SH-SY5Y (cell line): ENCODE measurements around the gene DYNC2LI1.

Experiments used
- GATA2 ChIP-seq: IDR thresholded peaks from 2 replicates; pipeline ENCODE4 v1.6.1; 2011; ENCODE audit warnings: mild to moderate bottlenecking, low read depth, low read length
- GATA3 ChIP-seq: IDR thresholded peaks from 2 replicates; pipeline ENCODE4 v1.6.1; 2011; ENCODE audit warnings: low read depth, mild to moderate bottlenecking, low read length, moderate library complexity

Gene DYNC2LI1

DNA sequence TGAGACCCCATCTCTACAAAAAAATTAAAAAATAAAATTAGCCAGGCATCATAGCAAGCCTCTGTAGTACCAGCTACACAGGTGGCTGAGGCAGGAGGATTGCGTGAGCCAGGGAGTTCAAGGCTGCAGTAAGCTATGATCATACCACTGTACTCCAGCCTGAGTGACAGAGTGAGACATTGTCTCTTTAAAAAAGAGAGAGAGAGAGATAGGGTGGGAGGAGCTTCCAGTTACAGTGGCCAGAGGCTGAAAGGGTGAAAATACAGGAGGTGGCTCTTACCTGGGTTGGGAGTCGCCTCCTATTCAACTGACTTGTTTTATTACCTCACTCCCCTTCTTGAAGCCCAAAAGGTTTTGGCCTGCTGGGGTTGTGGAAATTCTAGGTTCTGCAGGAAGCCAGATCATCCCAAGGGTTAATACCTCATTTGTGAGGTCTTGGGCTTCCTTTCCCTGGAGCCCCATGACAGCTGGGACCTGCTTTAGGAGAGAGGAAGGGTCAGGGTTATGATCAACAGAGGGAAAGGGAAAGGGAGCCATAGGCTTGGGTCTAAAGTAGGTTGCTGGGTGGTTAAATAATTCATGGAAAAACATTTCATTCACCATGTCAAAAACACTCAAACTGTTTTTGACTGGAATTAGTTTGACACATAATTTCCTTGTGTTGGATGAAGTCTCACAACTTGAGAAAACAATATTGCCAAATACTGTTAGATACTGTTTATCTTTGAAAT, 17.4 kb downstream of the DYNC2LI1 start:
- TF ChIP-seq GATA2: no peak
- no peak for TF ChIP-seq GATA3

DNA sequence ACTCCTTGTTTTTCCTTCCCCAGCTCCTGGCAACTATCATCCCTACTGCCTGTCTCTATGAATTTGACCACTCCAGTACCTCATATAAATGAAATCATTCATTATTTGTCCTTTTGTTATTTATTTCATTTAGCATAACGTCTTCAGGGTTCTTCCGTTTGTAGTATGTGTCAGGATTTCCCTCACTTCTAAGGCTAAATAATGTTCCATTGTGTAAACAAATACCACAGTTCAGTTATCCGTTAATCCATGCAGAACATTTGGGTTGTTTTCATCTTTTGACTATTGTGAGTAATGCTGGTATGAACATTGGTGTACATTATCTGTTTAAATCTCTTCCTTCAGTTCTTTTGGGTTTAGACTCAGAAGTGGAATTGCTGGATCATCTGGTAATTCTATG, 18.8 kb downstream of the DYNC2LI1 start:
- TF ChIP-seq GATA2 (no peak), GATA3 (no peak)

DNA sequence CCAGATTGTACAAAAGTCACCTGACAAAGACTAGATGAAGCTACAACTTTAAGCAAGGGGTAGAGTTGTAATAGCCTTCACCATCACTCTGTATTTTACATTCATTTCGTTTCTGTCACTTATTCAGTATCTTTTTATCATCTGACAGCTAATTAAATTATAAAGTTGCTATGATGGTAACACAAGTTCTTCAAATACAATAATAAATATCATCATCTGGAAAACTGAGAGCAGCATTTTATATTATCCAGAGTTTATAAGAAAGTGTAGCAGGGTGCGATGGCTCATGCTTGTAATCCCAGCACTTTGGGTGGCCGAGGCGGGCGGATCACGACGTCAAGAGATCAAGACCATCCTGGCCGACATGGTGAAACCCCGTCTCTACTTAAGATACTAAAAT, 21.1 kb downstream of the DYNC2LI1 start:
- TF ChIP-seq GATA2: no peak
- no peak for TF ChIP-seq GATA3

DNA sequence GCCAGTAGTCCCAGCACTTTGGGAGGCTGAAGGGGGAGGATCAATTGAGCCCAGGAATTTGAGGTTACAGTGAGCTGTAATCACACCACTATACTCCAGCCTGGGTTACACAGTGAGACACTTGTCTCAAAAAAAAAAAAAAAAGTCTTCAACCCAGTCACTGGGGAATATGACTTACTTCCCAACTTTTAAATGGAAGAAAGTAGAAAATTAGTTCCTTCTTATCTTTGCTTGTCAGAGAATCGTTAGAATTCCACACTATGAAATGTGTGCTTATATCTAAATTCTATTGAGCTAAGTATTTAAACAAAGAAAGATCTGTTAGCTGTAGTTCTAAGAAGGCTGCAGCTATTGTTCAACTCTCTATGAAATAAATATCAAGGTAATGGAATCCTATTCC, 22.4 kb downstream of the DYNC2LI1 start:
- TF ChIP-seq GATA3 (no peak), GATA2 (no peak)

DNA sequence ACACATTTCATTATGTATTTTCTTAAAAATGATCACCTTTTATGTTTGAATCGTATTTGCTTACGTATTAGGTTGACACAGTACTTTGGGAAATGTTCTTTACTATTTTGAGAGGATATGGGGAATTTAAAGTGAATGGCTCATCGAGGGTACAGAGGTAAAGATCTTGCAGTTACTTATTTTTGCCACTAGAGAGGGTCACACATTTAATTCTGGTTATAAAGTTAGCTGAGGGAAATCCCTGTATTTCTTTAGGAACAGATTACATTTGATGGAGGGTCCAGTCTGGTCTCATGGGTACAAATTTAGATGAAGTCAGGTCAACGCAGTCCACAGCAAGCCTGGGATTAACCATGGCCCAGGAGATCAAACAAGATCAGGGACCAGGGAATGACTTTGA, 24.5 kb downstream of the DYNC2LI1 start:
- TF ChIP-seq GATA3 (no peak), GATA2 (no peak)

DNA sequence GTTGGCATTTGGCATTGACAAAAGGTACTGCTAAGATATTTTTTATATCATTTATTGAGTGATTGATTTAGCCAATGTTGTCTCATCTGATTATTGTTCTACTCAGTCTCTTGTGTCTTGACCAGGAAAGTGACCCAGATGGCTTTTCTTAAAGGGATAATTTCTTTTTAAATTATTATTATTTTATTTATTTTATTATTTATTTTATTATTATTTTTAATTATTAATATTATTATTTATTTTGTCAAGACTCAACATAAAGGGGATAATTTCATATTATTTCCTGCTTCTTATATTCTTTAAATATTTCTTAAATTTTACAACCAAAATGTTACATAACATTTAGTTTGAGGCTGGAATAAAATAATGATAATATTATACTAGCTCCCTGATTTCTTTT, 27.1 kb downstream of the DYNC2LI1 start:
- no peak for TF ChIP-seq GATA2
- no peak for TF ChIP-seq GATA3

DNA sequence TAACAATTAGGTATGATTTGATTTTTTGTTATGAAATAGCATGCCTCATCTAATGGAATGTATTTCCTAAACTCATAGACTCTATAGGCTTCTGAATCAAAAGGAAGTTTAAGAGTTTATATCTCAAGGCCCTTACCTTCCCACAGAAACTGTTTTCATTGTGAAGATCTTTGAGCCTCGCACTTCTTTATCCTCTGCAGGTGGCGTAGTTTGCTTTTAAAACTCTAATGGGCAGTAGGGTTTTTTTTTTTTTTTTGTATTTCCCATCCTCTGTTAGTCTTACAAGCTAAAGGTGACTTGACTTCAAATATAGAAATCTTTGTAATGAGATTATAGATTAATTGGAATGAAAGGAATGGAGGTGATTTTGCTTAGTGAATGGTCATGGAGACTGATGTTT, 28.3 kb downstream of the DYNC2LI1 start:
- TF ChIP-seq GATA2 (no peak), GATA3 (no peak)

DNA sequence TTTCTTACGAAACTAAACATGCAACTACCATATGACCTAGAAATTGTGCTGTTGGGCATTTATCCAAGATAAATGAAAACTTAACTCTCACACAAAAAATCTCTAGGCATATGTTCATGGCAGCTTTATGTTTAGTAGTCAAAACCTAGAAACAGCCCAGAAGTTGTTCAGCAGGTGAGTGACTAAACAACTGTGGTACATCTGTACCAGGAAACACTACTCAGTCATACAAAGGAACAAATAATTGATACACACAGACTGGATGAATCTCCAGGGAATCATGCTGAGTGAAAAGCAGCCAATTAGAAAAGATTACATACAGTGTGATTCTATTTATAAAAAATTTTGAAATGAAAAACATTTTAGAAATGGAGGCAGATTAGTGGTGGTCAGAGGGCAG, 29.3 kb downstream of the DYNC2LI1 start:
- no peak for TF ChIP-seq GATA2

DNA sequence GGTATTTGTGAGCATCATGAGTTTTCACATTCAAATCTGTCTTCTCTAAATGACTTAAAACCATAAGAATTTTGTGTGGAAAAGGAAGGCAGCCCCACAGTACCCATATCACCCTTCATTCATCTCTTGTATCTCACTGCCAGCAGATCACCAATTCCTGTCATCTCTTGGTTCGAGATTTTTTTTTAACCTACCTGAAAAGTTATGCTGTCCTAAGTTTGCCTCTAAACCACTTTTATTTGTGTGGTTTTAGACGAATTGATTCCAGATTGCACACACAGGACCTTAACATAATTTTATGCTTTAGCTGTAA, 32.8 kb downstream of the DYNC2LI1 start:
- no peak for TF ChIP-seq GATA2
- TF ChIP-seq GATA3: no peak

DNA sequence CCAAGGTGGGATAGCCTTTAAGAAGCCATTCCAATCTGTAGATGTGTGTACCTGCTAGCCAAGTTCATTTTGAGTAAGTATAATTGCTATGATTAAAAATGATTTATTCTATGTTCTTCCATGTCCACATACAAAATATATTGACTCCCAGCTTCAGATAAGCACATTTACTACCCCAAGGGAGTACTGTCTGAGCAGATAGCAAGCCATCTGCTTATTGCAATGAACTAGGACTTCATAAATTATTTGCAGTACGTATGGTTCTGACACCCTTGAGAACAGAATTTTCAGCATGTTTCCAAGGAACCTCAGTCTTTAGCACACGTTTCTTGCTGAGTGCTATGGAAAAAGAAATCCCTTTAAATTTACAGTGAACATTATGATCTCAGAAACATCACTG, 36.6 kb downstream of the DYNC2LI1 start:
- TF ChIP-seq GATA3: no peak
- 0 out of 2 replicates have a peak, but pooled peaks have one; percentile 35 for TF ChIP-seq GATA2

DNA sequence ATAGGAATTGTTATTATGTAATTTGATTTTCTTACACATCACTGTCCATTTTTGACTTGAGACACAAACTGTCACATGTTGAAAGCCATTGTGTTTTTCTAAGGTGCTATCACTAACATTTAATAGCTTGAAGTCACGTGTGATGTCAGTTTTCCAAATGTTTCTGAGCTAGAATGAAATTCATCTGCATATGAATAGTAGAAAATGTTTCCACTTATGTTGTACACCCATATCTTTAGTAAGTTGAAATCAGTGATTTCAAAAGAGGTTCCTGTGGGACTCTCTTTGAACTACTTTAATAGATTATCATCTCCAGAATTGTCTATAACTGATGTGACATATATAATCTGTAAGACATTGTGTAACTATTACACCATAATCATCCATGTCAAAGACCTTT, 37.0 kb downstream of the DYNC2LI1 start:
- no peak for TF ChIP-seq GATA3
- no peak for TF ChIP-seq GATA2

DNA sequence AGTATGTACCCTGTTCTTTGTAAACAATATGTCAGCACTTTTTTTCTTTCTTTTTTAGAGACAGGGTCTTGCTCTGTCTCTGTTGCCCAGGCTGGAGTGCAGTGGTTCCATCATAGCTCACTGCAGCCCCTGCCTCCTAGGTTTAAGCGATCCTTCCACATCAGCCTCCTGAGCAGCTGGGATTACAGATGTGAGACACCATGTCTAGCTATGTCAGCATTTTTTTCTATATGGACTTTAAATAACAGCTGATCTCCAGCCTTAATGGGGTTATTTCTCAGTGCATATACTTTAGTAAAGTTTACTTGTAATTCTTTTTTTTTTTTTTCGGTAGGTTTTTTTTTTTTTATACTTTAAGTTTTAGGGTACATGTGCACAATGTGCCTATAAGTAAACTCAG, 38.2 kb downstream of the DYNC2LI1 start:
- TF ChIP-seq GATA3: no peak
- no peak for TF ChIP-seq GATA2

DNA sequence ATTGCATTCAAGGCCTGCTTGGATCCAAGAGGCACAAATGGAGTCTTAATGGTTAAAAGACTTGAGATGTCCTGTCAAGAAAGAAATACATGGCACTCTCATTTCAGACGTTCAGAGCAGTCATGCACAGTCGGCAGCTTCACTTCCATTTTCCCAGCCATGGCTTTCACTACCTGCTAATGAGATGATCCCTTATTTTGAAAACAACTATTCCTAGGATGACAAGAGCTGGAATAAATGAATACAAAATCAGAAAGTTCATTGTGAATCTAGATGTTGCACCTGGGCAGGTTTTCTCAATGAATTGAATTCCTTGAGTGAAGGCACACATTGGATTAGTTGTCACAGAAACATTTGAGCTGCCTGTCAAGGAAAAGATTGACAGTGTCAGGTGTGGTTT, 39.1 kb downstream of the DYNC2LI1 start:
- TF ChIP-seq GATA2: no peak
- no peak for TF ChIP-seq GATA3

DNA sequence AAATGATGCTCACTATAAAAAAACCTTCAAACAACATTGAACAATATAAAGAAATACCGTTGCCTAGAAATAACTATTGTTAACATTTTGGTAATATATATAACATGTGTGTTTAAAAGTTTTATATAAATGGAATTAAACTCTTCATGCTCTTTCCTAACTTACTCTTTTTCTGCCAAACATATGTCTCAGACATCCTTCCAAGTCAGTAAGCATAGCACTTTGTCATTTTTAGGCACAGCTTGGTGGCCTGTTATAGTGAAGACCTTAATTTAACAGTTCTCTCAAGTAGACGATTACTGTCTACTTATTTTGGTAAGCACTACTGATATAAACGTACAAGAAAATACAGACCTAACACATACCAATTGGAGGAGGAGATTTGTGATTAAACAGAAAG, 40.9 kb downstream of the DYNC2LI1 start:
- TF ChIP-seq GATA2 (no peak), GATA3 (no peak)

DNA sequence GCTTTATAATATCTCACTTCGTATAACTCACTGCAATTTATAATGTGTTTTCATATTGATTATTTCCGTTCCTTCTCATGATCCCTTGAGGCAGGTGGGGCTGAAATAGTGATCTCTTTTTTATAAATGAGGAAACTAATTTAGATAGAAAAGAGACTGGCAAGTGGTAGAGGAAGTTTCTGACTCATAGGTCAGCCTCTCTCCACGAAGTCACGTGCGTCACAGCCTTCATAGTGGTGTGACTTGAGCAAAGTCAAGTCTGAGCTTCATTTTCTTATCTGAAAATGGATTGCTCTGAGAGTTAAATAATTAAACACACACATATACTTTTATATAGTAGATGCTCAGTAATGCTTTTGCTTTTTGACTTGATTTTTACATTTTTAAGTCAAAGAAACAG, 44.9 kb downstream of the DYNC2LI1 start:
- no peak for TF ChIP-seq GATA2
- no peak for TF ChIP-seq GATA3
